Mucosa of descending colon (tissue), 3 donors: ENCODE results near the gene STX18. TPM values are rescaled to one million over a fixed set of nuclear protein-coding genes. Genes with fewer than 3 reads are reported as not detected.

Source experiments
- ATAC-seq: fragments of 200-7000 bp; cut with Tn5 transposase; one replicate; pipeline ENCODE4 v1.9.1; 2020; ENCODE audit warnings: mild to moderate bottlenecking, moderate library complexity
- DNase-seq, 3 donors: peaks; one replicate each; pipeline ENCODE4 v3.0.0-alpha.2; 2020
- H3K36me3 ChIP-seq: fragments of 200-600 bp; one replicate; pipeline ENCODE4 v1.8.0; 2021; ENCODE audit warnings: low read depth, mild to moderate bottlenecking
- H3K4me1 ChIP-seq: fragments of 200-600 bp; one replicate; pipeline ENCODE4 v1.8.0; 2021; ENCODE audit warnings: low read depth, mild to moderate bottlenecking
- H3K4me3 ChIP-seq: fragments of 200-600 bp; one replicate; pipeline ENCODE4 v1.8.0; 2021; ENCODE audit warnings: mild to moderate bottlenecking
- H3K9me3 ChIP-seq: fragments of 200-600 bp; one replicate; pipeline ENCODE4 v1.8.0; 2021; ENCODE audit warnings: mild to moderate bottlenecking
- intact Hi-C, 2 donors: fragments of 100-400 bp; cut with DNase I in 1 of 2; cut with micrococcal nuclease in 1 of 2; formaldehyde crosslinking; loops; one replicate each; pipeline versions ENCODE4 v1.11.0 to v1.11.1; 2022; cut with DNase I, micrococcal nuclease
- total RNA-seq, 3 donors: library from RNA; stranded (reverse); fragmentation: NEBNext Ultra II Directional in 2 of 3; extraction: Animal tissue kit (Norgen Biotek cat#: 25700) in 2 of 3; gene quantifications; one replicate each; pipeline versions ENCODE4 v1.2.1 to v1.2.4, GENCODE V29; 2021 to 2023
- TF ChIP-seq, protein P1 (sequence below): fragments of 200-600 bp; IDR thresholded peaks from one replicate; pipeline ENCODE4 v1.8.0; 2022; ENCODE audit warnings: antibody characterized with exemption, mild to moderate bottlenecking
- donor health status: DM: no; HTN: no; CAD: no; lungs with moderate emphysema.
- donor health status: DM: no; HTN: no; CAD: no.
- donor health status: DM: no; HTN: yes; CAD: no.

The STX18 gene
- total RNA-seq, 3 donors from 2014 or later = 33.1 to 43.3 (median 36.3) TPM

DNA sequence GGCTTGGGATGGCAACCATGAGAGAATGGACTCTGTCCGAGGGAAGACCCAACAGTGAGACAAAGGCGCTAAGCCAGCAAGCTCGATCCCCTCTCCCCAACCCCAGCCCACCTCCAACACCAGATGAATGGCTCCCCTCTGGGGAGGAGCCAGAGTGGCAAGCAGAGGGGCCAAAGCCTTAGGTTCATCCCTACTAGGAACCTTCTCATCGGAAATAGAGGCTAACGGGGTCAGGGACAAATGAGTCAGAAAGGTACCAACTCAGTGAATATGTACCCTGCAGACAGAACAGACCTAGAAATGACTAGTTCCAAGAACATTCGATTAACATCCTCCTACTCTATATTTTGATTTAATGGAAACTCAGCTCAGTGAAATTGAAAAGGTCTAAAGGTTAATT is 81.1 kb downstream of the STX18 start:
- ATAC-seq (no peak), DNase-seq (no peak)
- Histone ChIP-seq H3K36me3 (no peaks in the 10 kb centered on the region), H3K4me3 (no peak overlapping the region), H3K9me3 (no peaks in the 10 kb centered on the region), H3K4me1 (no peaks in the 10 kb centered on the region)
- TF ChIP-seq, protein P1, sequence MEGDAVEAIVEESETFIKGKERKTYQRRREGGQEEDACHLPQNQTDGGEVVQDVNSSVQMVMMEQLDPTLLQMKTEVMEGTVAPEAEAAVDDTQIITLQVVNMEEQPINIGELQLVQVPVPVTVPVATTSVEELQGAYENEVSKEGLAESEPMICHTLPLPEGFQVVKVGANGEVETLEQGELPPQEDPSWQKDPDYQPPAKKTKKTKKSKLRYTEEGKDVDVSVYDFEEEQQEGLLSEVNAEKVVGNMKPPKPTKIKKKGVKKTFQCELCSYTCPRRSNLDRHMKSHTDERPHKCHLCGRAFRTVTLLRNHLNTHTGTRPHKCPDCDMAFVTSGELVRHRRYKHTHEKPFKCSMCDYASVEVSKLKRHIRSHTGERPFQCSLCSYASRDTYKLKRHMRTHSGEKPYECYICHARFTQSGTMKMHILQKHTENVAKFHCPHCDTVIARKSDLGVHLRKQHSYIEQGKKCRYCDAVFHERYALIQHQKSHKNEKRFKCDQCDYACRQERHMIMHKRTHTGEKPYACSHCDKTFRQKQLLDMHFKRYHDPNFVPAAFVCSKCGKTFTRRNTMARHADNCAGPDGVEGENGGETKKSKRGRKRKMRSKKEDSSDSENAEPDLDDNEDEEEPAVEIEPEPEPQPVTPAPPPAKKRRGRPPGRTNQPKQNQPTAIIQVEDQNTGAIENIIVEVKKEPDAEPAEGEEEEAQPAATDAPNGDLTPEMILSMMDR = no peak
- intact Hi-C loops = no loop called here

DNA sequence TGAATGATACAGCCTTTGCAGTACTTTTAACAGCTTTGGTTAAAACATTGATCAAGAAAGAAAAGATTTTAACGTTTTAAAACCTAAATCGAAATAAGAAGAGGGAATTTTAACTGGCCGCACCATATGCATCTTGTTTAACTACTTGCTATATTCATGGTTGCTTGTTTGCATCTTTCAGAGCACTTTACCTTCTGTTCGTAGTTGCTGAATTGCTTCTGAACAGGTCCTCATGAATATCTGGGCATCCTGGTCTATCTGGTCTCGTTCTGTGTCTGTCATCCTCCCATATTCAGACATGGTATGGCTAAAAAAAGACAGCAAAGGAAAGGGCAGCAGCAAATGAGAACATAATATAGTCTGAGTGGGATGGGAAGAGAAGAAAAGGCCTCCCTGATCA is 82.7 kb downstream of the STX18 start:
- Histone ChIP-seq H3K4me3 (no peak overlapping the region), H3K9me3 (no peaks in the 10 kb centered on the region), H3K36me3 (no peaks in the 10 kb centered on the region), H3K4me1 (no peaks in the 10 kb centered on the region)
- ATAC-seq (no peak), DNase-seq (no peak)
- intact Hi-C loops = no loop called here
- TF ChIP-seq, protein P1 = no peak

DNA sequence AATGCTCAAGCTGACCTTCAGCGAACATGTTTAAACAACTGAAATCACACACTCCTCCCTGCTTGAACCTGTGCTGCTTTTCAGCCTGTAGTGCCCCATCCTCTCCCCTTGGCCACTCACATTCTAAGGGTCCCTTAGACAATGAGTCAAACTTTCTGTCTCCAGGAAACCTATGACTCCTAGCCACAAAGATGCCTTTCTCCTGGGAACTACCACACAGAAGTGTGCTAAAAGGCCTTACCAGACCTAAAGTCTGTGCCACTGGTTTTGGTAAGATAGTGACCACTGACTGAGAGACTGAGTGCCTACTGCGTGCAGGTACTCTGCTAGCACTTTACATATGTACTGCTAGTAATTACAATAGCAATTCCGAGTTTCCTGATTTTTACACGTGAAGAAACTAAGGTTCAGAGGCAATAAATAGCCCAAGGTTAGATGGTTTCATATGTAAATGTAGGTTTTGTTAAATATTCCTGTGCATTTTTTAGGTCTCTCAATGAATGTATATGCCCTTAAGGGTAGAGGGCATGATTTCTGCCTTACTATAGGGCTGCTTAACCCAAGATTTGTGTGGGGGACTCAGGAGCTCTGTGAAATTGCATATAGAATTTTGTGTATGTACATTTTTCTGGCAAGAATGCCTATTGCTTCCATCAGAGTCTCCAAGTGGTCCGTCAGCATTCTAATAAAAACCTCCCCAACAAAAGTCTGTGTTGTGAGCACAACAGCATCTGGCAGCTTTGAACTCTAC is 83.9 kb downstream of the STX18 start:
- H3K4me1 ChIP-seq = no peaks in the 10 kb centered on the region
- intact Hi-C loops = no loop called here
- no peaks in the 10 kb centered on the region for H3K36me3 ChIP-seq
- no peak for DNase-seq
- no peaks in the 10 kb centered on the region for H3K9me3 ChIP-seq
- ATAC-seq = no peak
- TF ChIP-seq, protein P1 = no peak
- H3K4me3 ChIP-seq = no peak overlapping the region

DNA sequence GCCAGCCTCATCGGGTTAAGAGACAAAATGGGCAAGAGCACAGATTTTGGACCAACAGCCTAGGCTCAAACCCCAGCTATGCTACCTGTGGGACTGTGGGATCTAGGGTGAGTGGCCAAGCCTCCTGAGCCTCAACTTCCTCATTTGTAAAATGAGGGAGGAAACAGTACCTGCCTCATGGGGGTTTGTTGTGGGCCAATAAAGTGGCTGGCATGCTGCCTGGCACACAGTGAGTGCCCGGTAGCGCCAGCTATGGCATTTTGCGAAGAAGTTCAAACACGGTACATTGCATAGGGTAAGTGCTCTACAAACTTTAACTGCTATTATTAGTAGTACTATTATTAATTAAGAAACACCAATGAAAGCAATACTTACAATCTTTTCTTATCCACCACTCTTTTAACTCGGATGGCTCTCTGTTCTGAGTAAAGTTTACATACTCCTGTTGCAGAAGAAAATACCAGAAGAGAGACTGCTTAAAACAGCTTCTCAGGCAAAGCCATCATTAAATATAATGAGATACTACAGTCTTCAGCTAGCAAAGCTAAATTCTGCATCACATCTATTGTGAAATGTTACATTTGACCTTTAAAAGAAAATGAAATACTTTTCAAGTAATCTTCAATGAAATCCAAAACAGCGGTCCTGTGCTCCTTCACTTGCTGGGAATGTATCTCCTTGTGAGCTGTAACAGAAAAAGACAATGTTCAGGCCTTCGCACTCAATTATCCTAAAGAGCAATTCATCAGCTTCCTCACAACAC is 84.9 kb downstream of the STX18 start:
- intact Hi-C loops = no loop called here
- TF ChIP-seq, protein P1 = no peak
- ATAC-seq (no peak), DNase-seq (no peak)
- H3K4me3 ChIP-seq = no peak overlapping the region
- H3K36me3 ChIP-seq = no peaks in the 10 kb centered on the region
- no peaks in the 10 kb centered on the region for H3K9me3 ChIP-seq
- no peaks in the 10 kb centered on the region for H3K4me1 ChIP-seq

DNA sequence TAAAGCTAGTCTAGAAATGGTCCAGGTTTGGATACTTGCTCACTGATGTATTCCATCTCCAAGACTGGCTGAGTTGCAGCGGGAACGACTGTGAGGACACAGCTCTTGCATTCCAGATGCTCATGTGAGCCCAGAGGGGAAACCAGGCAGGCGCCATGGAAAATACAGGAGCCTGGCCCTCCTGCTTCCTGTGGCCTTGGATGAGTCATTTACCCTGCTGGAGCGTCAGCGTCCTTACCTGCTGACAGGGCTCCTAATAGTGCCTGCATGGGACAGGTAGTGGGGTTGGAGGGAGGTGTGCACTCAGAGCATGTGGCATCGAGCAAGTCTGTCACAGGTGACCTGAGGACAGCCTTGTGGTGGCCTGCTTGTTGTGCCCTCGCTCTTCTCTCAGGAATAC is 85.5 kb downstream of the STX18 start:
- no peaks in the 10 kb centered on the region for H3K36me3 ChIP-seq
- no peak for DNase-seq
- no peak for ATAC-seq
- intact Hi-C loops = no loop called here
- no peaks in the 10 kb centered on the region for H3K4me1 ChIP-seq
- no peak overlapping the region for H3K4me3 ChIP-seq
- TF ChIP-seq, protein P1 = no peak
- no peaks in the 10 kb centered on the region for H3K9me3 ChIP-seq
